HG03439 (cell line): Measurements from ENCODE around the gene IQSEC1.

Source experiments
- ATAC-seq: cut with Tn5 transposase; IDR thresholded peaks from one replicate; pipeline ENCODE4 v1.9.1; 2021; ENCODE audit warnings: mild to moderate bottlenecking, moderate library complexity; ENCODE audit not compliant: unreplicated experiment

IQSEC1 gene

DNA sequence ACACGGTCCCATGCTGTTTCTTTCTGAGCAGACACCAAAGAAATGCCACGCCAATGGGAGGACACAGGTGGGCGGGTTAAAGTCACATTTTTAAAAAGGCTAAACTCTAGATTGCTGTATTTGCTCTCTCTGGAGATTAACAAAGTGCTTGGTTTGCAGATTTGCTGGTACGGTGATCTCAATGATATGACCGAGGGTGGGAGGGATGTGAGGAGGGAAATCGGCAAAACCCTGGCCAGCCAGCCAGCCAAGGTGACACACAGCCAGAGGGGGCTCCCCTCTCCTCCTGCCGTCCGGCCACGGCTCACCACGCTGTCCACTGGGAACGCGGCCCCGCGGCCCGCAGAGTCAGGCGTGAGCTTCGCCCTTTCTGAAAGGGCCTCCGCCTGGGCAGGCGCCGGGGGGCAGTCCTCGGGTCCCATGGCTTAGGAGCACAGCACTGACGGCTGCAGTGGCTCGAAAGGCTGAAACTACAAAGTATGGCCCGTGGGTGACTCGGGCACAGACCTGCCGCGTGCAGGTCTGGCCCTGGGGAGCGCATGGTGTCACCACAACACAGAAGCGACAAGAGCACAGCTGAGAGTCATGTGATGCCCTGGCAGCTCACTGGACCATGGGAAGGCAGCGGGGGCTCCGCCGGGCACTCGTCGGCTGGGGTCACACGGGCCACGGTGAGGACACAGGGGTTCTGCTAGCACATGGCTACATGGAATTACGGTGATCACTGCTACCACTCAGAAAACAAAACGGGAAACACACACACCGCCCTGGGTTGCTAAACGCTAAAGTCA, 174.1 kb downstream of the IQSEC1 start:
- no peak for ATAC-seq

DNA sequence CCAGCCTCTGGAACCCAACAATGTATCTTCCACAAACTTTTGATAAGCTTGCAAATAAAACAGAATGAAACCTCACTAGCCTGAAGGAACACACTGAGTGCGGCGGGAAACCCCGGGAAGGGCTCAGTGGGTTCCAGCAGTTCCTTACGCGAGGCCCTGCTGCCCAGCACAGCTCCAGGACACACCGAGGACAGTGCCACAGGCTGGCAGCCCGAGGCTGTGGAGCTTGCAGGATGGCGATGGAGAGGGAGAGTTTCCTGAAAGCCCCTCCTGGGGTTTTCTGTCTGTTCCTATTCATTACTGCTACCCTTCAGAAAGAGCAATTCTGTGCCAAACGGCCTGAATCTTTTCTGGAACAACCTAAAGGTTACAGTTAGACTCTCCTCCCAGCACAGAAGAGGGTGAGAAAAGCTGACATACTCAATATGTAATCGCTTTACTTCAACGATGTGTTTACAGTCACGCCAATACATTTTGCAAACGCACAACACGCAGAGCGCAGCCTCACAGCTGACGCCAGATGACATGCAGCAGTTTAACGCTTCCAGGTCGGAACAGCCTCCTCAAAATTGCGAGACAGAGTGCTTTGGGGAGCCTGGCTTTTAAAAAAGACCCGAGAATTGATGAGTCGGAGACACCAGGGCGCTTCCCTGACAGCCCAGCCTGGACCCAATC, 174.8 kb downstream of the IQSEC1 start:
- ATAC-seq = no peak

DNA sequence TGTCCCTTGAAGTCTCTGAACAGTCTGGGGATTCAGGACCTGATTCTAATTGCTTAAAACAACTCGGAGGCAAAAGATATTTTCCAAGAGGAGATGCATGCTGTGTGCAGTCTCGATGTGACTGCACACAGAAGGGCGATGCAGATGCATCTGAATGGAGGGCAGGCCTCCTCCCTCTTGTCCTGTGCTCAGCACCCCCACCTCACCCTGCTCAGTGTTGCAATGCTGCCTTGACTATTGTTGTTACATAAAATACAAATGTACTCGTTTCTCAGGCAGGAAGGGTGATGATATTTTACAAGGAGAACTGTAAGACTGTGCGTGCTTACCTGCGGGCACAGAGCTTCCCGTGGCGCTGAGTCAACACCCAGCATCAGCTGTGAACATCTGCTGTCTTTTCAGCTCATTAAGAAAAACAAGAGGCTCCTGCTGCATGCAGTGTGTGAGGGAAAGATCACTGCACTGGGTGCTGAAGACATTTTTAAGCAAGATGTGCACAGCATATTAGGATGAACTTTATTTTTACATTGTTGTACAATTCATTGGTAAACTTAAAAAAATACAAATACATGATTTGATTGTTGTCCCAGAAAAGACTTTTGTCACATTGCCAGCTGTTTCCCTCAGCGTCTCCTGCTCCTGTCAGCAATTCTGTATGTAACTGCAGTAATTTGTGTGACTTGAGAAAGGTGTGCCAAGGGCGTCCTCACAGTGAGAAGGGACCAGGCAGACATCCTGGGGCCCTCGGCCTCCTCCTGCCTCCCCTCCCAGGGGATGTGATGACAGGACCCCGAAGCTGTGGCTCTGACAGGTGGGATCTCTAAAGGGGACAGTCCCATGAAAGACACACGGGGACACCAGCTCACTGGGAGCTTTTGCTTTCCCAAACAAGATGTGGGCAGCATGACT, 175.6 kb downstream of the IQSEC1 start:
- no peak for ATAC-seq

DNA sequence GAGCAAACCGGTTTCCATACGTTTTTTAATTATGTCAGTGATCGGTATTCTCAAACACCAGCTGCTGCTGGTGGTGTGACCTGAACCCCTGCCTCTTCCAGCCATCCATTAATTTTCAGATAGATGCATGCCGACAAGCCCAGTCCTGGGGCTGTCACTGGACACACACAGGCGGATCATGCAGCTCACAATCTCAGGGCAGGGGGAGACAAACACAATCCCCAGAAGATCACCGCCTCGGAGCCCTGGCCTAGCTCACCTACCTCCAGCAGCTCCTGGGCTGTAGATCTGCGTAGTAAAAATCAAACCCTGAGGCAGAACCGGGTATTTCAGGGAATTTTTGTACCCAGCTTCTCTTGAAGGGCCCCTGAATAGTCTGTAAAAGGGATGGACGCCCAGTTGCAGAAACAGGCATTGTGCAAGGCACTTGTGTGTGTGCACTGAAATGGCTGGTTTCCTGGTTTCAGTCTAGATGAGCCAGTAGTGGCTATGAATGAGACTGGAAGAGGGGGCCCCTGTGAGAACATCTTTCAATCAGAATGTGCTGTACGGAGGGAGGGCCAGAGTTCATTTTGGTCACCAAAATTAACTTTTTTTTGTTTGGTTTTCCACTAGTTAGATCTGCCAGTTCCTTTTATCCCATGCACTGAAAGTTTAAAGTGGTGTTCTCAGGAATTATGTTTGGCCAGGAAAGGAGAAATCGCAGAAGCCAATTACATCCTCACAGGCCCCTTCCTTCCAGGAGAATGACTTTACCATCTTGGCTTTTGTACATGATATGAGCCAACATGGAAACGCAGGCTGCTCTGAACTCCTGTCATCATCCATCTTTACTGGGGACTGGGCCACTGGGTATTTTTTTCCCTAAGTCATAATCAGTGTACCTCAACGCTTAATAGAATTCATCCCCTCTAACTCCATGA, 176.9 kb downstream of the IQSEC1 start:
- ATAC-seq = no peak

DNA sequence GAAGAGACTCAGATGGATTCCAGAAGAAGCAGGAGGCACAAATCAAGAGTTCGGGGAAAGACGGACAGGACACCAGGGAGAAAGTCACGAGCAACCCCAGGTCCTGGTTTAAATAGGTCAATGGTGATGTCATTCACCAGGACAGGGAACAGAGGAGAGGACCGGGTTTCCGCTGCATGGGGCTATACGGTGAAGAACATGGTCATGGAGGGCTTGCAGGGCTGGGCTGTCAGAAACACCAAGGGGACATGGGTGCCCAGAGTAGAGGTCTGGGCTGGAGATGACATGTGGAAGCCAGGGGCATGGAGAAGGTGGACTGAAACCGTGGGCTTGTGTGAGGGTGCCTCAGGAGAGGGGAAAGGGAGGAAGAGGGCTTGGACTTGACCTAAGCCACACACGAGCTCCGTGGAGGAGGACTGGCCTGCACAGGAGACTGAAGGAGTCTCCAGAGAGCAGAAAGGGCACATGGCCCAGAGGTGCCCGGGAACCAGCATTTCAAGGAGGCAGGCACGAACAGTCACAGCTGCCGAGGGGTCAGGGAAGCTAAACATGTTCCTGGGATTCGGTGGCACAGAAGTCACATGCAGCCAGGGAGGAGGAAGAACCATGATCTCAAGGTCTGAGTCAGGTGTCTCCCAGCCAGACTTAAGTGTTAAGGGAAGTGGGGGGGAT, 177.7 kb downstream of the IQSEC1 start:
- ATAC-seq = no peak

DNA sequence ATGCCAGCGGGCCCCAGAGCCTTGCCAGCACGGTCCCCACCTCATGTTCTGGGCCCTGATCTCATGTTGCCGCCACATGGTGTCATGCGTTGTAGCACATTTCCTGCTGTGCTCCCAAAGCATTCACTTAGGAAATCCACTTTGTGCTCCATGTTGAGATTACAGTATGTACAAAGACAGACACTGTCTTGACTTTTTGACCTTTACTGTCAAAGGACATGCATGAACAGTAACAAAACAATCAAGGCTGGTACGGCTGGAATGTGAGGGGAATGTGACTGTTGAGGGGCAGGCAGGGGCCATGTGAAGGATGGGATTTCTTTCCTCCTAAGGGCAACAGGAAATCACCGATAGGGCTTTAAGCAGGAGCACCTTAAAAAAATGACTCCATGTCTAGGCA, 178.6 kb downstream of the IQSEC1 start:
- no peak for ATAC-seq

DNA sequence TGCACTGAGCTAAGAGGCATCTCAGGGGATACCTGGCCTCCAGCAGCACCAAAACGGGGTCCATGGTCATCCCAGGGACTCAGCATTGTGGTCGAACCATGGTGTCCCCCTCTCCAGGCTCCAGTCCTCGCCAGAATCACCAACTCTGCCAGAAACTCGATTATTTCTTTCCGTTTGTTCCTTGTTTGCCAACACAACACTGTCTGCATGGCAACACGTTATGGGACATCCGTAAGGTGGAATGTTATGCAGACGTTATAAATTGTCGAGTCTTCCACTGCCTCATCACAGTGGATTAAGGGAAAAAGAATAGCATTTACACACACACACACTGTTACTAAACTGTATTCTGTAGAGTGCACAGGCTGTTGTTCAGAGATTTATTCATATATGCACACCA, 179.4 kb downstream of the IQSEC1 start:
- ATAC-seq = no peak

DNA sequence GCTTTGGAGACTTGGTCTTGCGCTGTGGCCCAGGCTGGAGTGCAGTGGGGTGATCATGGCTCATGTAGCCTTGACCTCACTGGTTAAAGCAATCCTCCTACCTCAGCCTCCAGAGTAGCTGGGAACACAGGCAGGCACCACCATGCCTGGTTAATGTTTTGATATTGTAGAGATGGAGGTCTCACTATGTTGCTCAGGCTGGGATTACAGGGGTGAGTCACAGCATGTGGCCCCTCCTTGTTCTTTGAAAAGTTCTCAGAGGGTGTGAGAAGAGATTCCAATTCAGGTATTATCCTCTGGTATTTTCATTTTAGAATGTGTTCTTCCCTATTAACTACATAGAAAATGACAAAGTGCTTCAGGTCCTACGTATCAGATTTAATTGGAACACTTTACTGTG, 180.0 kb downstream of the IQSEC1 start:
- no peak for ATAC-seq

DNA sequence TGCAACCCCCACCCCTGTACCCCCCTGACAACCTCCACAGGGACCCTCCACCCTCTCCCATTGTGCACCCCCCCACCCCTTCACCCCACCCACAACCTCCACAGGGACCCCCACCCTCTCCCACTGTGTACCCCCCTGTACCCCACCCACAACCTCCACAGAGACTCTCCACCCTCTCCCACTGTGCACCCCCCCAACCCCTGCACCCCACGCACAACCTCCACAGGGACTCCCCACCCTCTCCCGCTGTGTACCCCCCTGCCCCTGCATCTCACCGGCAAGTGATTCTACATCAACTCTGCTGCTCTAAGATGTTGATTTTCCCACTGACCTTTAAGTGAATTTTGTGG, 180.4 kb downstream of the IQSEC1 start:
- ATAC-seq = no peak

DNA sequence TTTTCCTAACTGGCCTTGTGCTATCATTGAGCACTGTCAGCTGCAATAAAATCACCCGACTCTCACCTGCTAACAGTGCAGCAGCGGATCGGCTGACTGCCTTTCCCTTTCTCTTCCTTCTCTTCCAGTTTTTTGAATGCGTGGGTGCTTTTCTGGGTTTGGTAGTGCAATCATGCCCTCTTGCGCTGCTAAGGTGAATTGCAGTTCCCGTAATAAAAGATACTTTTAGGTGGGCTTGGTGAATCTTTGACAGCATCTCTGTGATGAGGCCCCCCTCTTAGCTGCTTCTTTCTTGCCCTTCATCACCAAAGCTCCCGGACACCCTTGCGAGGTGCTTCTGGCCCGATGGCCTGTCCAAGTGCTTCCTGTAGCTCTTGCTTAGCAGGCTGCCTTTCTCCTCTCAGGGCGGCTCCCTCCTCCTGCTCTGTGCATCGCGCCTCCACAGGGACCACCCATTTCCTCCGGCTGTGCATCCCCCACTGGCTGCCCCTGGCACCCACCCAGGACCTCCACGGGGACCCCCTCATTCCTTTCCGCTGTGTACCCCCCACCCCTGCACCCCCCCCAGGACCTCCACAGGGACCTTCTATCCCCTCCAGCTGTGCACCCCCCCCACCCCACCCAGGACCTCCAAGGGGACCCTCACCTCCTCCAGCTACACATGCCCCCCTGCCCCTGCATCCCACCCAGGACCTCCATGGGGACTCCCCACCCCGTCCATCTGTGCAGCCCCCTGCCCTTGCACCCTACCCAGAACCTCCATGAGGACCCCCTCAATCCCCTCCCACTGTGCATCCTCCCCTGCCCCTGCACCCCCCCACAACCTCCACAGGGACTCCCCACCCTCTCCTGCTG, 181.0 kb downstream of the IQSEC1 start:
- no peak for ATAC-seq

DNA sequence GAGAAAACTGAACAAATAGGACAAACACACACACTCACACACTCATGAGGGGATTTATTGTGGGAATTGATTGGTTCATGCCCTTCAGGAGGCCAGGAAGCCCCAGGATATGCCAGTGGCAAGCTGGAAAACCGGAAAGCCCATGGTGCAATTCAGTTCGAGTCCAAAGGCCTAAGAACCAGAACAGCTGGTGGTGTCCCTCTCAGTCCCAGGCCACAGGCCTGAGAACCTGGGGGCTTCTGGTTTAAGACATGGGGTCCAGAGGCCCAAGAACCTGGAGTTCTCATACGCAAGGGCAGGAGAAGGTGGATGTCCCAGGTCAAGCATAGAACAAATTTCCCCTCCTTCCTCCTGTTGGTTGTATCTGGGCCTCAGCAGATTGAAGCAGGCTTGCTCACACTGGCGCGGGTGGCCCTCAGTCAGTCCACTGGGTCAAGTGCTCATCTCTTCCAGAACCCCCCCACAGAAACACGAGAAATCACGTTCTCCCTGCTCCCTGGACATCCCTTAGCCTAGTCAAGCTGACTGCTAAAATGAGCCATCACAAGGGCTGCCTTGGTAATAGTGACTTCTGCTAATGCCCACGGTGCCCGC, 181.7 kb downstream of the IQSEC1 start:
- no peak for ATAC-seq

DNA sequence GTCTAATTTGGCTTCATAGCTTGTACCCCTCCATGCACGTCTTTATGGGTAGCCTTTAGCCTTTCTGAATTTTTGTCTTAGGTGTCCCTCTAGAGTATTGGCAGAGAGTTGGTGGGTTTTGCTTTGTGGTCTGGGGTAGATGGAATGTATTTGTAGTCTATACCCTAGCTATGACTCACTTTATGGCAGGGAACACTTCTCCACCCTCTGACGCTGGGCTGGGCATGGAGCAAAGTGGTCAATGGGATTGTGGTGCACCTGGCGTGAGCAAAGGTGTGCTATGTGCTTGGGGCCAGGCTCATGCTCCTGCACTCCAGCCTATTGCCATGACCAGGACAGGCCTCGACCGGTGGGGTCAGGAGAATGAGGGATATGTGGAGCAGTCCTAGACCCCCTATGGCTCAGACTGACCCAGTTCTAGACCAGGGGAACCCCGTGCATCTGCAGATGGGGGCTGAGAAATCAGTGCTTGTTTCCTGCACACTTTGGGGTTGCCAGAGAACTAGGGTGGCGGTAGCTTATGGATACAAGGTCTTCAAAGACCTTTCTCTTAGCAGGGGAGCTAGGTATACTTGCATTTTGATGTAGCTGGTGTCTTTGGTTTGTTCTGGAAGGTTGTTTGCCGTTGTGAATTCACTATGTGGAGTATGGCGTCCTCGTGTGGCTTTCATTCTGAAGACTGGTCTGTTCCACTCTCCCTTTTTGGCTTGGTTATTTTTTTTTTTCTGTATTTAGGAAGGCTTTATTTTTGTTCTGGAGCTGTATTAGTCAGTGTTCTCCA, 182.4 kb downstream of the IQSEC1 start:
- no peak for ATAC-seq

DNA sequence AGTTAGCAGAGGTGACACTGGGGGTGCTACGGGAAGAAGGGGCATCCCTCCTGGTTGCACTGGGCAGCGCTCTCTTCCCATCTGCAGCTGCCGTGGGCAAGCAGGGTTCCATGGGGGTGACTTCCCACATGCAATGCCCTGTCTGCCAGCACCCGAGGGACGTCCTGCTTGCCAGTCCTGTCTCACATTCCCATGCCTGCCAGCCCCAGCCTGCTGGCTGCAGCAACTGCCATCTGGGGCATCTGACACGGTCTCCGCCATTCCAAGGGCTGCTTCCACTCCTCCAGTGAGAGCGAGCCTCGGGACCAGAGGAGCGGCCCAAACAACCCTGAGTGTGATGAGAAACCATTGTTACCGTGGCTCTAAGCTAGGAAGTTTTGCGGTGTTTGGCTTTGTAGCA, 186.5 kb downstream of the IQSEC1 start:
- no peak for ATAC-seq

DNA sequence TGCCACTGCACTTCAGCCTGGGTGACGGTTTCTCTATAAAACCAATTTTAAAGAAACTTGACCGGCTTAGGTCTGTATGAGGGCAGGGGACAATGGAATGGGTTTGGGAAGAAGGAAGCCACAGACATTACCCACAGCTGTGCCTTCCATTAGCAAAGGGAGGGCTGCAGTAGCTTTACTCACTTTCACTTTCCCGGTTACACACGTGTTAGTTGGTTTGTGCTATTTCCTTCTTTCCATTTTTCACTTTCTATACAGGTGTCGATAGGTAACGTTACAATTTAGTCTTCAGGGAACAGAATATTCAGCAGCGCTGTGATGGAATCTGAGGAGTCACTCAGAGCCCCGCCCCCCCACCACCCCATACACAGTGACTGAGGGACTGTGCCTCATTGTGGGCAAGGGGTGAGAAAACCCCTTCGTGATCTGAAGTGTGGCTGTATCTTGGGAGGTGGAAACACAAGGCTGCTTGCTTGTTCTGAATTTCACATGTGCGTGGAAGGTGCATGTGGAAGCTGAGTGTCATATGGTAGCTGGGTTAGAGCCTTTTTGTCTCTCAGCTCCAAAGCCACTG, 187.0 kb downstream of the IQSEC1 start:
- ATAC-seq = no peak

DNA sequence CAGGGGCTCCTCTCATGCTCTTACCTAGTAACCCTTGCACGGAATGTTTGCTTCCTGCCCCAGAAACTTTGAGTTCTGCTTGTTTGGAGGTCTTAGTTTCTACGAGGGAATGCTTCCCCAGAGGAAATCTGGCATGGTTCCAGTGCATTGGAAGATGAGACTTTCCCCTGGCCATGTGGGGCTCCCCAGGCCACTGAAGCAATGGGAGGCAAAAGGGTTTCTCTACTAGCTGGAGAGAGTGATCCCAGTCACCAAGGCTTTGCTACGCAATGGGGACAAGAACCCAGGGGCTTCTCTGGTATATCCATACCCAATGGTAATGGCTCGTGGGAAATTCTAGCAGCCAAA, 187.7 kb downstream of the IQSEC1 start:
- no peak for ATAC-seq

DNA sequence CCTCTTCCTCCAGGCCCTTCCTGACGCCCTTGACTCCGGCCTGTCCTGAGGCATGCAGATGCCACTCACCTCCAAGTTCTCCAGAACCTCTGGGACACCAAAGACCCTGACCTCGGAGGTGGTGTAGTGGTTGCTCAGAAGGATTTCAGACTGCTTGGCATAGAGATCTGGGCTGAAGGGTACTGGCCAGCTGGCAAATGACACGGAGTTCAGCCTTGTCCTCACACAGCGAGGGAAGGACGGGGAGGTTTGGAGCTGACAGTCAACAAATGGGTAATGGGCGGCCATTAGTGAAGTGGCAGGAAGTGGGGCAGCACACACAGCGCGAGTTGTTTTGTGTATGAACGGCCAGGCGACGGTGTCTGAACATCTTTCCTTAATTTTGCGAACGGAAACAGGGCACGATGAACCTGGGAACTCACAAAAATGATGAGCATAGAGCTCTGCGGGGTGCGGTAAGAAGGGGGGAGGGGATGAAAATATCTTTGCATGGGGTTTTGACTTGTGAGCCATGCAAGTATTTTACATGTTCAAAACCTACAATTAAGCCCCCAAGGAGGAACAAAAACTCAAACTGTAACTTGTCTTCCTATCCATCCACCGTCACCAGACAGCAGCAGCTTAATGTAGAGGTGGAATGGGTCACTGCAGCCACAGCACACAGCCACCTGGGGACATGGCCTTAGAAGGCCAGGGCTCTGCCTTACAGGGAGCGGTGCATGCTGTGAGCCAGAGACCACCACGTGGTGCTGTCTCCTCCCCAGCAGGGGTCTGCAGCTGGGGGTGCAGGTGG, 188.2 kb downstream of the IQSEC1 start:
- no peak for ATAC-seq

DNA sequence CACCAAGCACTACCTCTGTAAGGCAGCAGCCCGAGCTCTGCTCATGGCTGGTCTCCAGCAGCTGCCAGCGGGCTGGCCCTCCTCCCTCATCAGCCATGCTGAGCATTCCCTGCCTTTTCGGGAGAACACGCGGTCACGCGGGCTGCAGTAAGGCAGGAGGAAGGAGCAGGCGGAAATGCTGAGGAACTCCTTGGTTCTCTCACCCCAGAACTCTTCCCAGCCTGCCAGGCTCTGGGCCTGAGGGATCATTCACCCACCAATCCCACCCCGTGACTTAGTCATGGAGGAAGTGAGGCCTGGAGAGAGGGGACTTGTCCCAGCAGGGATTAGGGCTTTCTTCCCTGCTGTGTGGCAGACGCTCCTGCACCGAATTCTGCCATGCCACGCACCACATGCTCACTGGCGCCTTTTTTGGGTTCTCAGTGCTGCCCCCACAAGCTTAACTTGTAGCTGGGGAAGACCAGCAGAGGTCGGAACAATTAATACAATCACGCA, 189.0 kb downstream of the IQSEC1 start:
- ATAC-seq = no peak
